Dendritic cell treated with granulocyte-macrophage colony-stimulating factor and Interleukin-4, amounts not matched to agents 40 ng/mL and 50 ng/mL, for 4 days (primary cell): ENCODE results near the gene EFCAB14.
A peak's percentile ranks its signal among the peaks of the same experiment; 100 is the strongest.
"Not testable (repeated sequence)": the region's sequence is repeated elsewhere in the genome, so short reads cannot be mapped to it uniquely, and the experiment has no call there.

Source experiments
- H3K27ac Mint-ChIP-seq: one replicate; pipeline ENCODE4 v1.8.0; 2022; ENCODE audit warnings: mild to moderate bottlenecking, mixed read lengths
- H3K27me3 Mint-ChIP-seq: one replicate; pipeline ENCODE4 v1.8.0; 2022; ENCODE audit warnings: mild to moderate bottlenecking, mixed read lengths
- H3K36me3 Mint-ChIP-seq: one replicate; pipeline ENCODE4 v1.8.0; 2022; ENCODE audit warnings: low read depth, mixed read lengths
- H3K4me1 Mint-ChIP-seq: one replicate; pipeline ENCODE4 v1.8.0; 2022; ENCODE audit warnings: low read depth, mixed read lengths
- H3K4me3 Mint-ChIP-seq: one replicate; pipeline ENCODE4 v1.8.0; 2022; ENCODE audit warnings: mild to moderate bottlenecking, moderate library complexity, mixed read lengths
- H3K9me3 Mint-ChIP-seq: one replicate; pipeline ENCODE4 v1.8.0; 2022; ENCODE audit warnings: mixed read lengths
- intact Hi-C: fragments of 100-400 bp; cut with micrococcal nuclease; formaldehyde crosslinking; loops from one replicate; pipeline ENCODE4 v1.15.0; 2022

EFCAB14 gene

GRCh38 chr1:46714976-46715375, 3.9 kb downstream of the EFCAB14 start:
- Mint-ChIP-seq H3K27ac (no peak overlapping the region), H3K9me3 (no peaks in the 10 kb centered on the region), H3K4me1 (peaks cover 38% of the 10 kb centered on the region), H3K4me3 (no peak overlapping the region), H3K36me3 (peaks cover 83% of the 10 kb centered on the region), H3K27me3 (no peaks in the 10 kb centered on the region)
- intact Hi-C loops, result loop anchor here (10.0 kb wide), 1 partner anchor 50 kb away; the partner anchor contains the start of gene ATPAF1

DNA sequence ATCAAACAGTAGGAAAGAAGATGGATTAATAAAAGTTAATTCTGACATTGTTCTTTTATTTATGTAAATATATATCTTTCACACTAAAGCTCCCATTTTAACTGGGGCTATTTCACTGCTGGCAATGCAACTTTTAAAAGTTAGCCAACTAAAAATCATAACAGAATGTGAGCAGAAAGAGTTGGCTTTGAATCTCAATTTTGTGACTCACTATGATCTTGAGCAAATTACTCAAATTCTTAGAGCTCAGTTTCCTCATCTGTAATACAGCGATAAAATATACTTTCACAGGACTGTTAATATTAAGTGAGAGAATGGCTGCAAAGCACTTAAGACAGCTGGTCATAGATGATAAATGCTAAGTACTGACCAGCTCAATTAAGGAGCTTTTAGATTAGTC, 10.8 kb downstream of the EFCAB14 start:
- no peak overlapping the region for H3K27ac Mint-ChIP-seq
- H3K4me3 Mint-ChIP-seq, result no peak overlapping the region
- peaks cover 84% of the 10 kb centered on the region for H3K36me3 Mint-ChIP-seq
- no peaks in the 10 kb centered on the region for H3K27me3 Mint-ChIP-seq
- intact Hi-C loops, result no loop called here
- H3K9me3 Mint-ChIP-seq, result no peaks in the 10 kb centered on the region
- peaks cover 16% of the 10 kb centered on the region for H3K4me1 Mint-ChIP-seq

- no peaks in the 10 kb centered on the region for H3K9me3 Mint-ChIP-seq
- no peaks in the 10 kb centered on the region for H3K27me3 Mint-ChIP-seq
- peaks cover 90% of the 10 kb centered on the region for H3K36me3 Mint-ChIP-seq
- H3K4me1 Mint-ChIP-seq, result peaks cover 22% of the 10 kb centered on the region
- no peak overlapping the region for H3K4me3 Mint-ChIP-seq
- intact Hi-C loops, result no loop called here
- no peak overlapping the region for H3K27ac Mint-ChIP-seq
These were observed 13.5 kb downstream of the EFCAB14 start for GRCh38 chr1:46705408-46705807.

DNA sequence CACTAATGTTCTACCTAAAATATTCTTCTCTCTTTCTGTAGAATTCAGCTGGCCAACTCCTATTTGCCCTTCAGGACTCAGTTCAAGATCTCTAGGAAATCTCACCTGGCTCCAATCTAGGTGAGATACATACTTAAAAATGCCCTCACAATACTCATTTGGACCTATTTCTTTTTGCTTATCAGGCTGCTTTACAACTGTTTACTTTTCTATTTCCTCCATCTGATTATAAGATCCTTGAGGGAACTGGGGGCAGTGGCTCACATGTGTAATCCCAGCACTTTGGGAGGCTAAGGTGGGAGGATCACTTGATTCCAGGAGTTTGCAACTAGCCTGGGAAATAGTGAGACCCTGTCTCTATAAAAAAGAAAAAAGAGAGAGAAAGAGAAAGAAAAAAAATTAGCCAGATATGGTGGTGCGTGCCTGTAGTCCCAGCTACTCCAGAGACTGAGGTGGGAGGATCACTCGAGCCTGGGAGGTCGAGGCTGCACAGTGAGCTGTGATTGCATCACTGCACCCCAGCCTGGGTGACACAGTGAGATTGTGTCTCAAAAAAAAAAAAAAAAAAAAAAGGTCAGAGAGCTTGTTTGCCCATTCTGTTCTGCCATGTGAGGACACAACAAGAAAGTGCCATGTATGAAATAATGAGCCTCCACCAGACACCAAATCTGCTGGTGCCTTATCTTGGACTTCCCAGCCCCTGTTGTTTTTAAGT, 14.8 kb downstream of the EFCAB14 start:
- Mint-ChIP-seq H3K27ac (peak overlapping the region; percentile 18), H3K4me1 (peaks cover 21% of the 10 kb centered on the region), H3K27me3 (no peaks in the 10 kb centered on the region), H3K4me3 (no peak overlapping the region), H3K36me3 (peaks cover 80% of the 10 kb centered on the region), H3K9me3 (no peaks in the 10 kb centered on the region)
- intact Hi-C loops, result no loop called here

DNA sequence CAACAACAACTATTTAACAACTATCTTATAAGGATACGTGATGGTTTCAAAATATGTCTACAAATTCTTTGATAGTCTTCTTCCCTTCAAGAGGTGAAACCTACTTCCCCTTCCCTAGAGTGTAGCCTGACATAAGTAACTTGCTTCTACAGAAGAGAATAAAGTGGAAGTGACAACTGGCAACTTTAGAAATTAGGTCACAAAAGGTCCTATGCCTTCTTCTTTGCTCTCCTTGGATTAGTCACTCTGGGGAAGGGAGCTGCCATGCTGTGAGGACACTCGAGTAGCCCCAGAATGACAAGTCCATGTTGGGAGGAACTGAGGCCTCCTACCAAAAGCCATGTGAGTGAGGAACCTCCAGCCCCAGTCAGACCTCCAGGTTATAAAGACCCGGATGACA, 19.2 kb downstream of the EFCAB14 start:
- H3K4me3 Mint-ChIP-seq, result no peak overlapping the region
- intact Hi-C loops, result no loop called here

DNA sequence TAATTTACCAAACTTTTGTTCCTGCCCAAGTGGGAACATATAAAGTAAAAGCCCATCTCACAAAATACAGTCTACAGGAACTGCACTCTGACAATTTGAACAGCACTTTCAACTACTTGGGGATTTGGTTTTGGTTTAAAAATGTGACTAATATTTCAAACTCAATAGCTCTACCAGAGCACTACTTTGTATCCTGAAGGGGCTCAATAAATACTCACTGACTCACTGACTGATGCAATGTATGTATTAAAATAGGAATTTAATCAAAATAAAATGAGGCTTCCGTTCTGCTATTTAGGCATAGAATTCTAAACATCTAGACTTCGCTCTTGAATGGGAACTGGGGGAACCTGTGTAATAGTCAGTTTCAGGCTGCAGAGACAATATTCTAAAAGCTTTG, 21.9 kb downstream of the EFCAB14 start:
- Mint-ChIP-seq H3K27me3 (no peaks in the 10 kb centered on the region), H3K27ac (no peak overlapping the region), H3K9me3 (peaks cover 8% of the 10 kb centered on the region), H3K36me3 (peaks cover 84% of the 10 kb centered on the region), H3K4me3 (no peak overlapping the region), H3K4me1 (peaks cover 28% of the 10 kb centered on the region)
- intact Hi-C loops, result no loop called here

More for the DNA sequence above, 19.2 kb downstream of the EFCAB14 start:
- H3K27me3 Mint-ChIP-seq, result no peaks in the 10 kb centered on the region
- peaks cover 89% of the 10 kb centered on the region for H3K36me3 Mint-ChIP-seq
- peak overlapping the region; percentile 59 for H3K27ac Mint-ChIP-seq
- H3K9me3 Mint-ChIP-seq, result peaks cover 8% of the 10 kb centered on the region
- peaks cover 28% of the 10 kb centered on the region for H3K4me1 Mint-ChIP-seq

DNA sequence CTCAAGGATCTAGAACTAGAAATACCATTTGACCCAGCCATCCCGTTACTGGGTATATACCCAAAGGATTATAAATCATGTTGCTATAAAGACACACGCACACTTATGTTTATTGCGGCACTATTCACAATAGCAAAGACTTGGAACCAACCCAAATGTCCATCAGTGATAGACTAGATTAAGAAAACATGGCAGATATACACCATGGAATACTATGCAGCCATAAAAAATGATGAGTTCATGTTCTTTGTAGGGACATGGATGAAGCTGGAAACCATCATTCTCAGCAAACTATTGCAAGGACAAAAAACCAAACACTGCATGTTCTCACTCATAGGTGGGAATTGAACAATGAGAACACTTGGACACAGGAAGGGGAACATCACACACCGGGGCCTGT, 24.2 kb downstream of the EFCAB14 start:
- H3K27me3 Mint-ChIP-seq, intact Hi-C loops, H3K9me3 Mint-ChIP-seq, H3K4me3 Mint-ChIP-seq, H3K27ac Mint-ChIP-seq: not testable (repeated sequence)
- H3K36me3 Mint-ChIP-seq, result peaks cover 91% of the 10 kb centered on the region
- H3K4me1 Mint-ChIP-seq, result peaks cover 31% of the 10 kb centered on the region

DNA sequence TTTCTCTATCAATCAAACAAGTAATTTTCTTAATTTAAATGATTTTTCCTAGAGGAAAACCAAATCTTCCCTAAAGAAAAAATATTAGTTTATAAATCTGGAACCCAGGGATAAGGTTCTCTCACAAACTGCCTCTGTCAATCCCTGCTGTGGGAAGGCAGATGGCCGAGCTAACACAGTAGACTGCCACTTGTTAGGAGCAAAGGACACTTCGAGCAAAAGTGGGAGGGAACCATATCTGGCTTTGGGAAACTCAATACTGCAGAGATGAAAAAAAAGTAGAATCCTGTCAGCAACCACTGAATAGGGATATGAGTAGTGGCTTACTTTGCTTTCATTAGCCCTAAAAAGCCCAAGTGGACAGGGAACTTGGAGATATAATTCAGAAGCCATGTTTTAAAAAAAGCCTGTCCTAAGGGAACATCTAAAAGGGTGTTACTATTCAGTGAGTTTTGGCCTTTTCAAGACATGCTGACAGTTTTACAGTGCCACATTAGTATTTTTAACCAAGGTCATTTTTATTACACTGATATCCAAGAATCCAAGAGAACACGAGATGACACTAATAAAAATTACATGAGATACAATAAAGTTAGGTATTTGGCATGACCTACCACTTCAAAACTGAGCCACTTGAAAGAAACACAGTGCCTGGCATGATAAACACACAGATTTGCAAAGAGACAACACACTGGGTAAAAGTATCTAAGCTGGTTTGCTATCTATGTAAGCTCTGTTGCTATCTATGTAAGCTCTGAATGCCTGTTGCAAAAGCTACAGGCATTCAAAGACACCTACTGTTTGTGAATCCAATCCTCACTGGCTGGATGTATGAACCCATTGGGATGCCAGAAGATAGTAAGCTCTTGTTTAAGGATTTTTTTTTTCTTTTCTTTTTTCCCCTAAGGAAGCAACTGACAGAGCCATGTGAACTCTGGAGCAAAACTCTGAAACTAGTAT, 25.8 kb downstream of the EFCAB14 start:
- no peaks in the 10 kb centered on the region for H3K27me3 Mint-ChIP-seq
- peaks cover 94% of the 10 kb centered on the region for H3K36me3 Mint-ChIP-seq
- H3K4me1 Mint-ChIP-seq, result peaks cover 27% of the 10 kb centered on the region
- H3K4me3 Mint-ChIP-seq, result no peak overlapping the region
- H3K27ac Mint-ChIP-seq, result no peak overlapping the region
- intact Hi-C loops, result no loop called here
- peaks cover 8% of the 10 kb centered on the region for H3K9me3 Mint-ChIP-seq

GRCh38 chr1:46691997-46692790, 26.7 kb downstream of the EFCAB14 start:
- intact Hi-C loops, result no loop called here
- Mint-ChIP-seq H3K27ac (no peak overlapping the region), H3K9me3 (peaks cover 8% of the 10 kb centered on the region), H3K27me3 (no peaks in the 10 kb centered on the region), H3K4me1 (peaks cover 34% of the 10 kb centered on the region), H3K36me3 (peaks cover 94% of the 10 kb centered on the region), H3K4me3 (no peak overlapping the region)

DNA sequence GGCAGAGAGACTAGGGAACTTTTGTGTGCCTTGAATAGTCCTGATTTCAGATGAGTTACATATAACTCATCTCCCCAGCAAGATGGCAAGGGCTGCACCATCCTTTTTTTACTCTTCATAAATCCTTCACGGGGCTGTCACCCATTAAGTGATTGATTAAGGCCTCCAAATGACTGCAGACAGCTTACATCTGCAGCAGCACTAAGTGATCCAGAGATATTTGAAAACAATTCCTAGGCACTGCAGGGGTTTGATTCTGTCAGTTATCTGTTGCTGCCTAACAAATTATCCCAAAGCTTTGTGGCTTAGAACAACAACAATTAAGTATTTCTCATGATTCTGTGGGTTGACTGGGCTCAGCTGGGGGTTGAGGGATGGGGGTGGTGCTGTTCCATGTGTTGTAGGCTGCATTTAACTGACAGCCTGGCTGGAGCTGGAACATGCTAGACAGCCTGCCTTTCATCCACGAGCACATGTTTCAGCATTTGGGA, 27.9 kb downstream of the EFCAB14 start:
- Mint-ChIP-seq H3K4me1 (peaks cover 40% of the 10 kb centered on the region), H3K36me3 (peaks cover 94% of the 10 kb centered on the region), H3K27me3 (no peaks in the 10 kb centered on the region), H3K9me3 (peaks cover 8% of the 10 kb centered on the region), H3K27ac (no peak overlapping the region), H3K4me3 (no peak overlapping the region)
- intact Hi-C loops, result no loop called here

GRCh38 chr1:46689897-46690296, 29.0 kb downstream of the EFCAB14 start:
- Mint-ChIP-seq H3K9me3 (no peaks in the 10 kb centered on the region), H3K27ac (no peak overlapping the region), H3K36me3 (peaks cover 94% of the 10 kb centered on the region), H3K4me3 (no peak overlapping the region), H3K27me3 (no peaks in the 10 kb centered on the region), H3K4me1 (peaks cover 40% of the 10 kb centered on the region)
- intact Hi-C loops, result no loop called here

DNA sequence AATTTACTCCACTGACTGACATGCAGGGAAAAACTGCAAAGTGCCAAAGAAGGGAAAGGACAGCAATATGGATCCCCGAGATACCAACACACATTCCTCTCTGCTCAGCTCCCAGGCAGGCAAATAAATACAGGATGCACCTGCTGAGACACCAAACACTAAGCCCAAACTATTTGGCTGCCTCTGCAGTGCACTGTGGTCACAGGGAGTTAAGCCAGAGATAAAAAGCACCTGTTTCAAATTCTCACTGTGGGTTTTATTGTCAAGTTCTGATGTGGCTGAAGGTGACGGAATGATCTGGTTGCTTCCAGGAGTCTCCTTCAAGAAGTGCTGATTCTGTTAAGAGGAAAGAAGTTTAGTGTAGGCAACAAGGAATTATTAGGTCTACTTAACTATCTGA, 29.6 kb downstream of the EFCAB14 start:
- Mint-ChIP-seq H3K9me3 (no peaks in the 10 kb centered on the region), H3K27me3 (no peaks in the 10 kb centered on the region), H3K27ac (no peak overlapping the region), H3K36me3 (peaks cover 94% of the 10 kb centered on the region), H3K4me1 (peaks cover 40% of the 10 kb centered on the region), H3K4me3 (no peak overlapping the region)
- intact Hi-C loops, result no loop called here

GRCh38 chr1:46687921-46688509, 30.9 kb downstream of the EFCAB14 start:
- intact Hi-C loops, result no loop called here
- Mint-ChIP-seq H3K4me1 (peaks cover 40% of the 10 kb centered on the region), H3K9me3 (no peaks in the 10 kb centered on the region), H3K4me3 (no peak overlapping the region), H3K27ac (no peak overlapping the region), H3K27me3 (no peaks in the 10 kb centered on the region), H3K36me3 (peaks cover 97% of the 10 kb centered on the region)
